Esophagus mucosa (tissue), 1 donor: Measurements from ENCODE around the gene AACS. TPM values are rescaled to one million over a fixed set of nuclear protein-coding genes. Genes with fewer than 3 reads are reported as not detected.
A peak's percentile ranks its signal among the peaks of the same experiment; 100 is the strongest.
"Not testable (repeated sequence)": the region's sequence is repeated elsewhere in the genome, so short reads cannot be mapped to it uniquely, and the experiment has no call there.

ENCODE experiments used
- ATAC-seq: fragments of 200-7000 bp; cut with Tn5 transposase; one replicate; pipeline ENCODE4 v1.9.1; 2020
- total RNA-seq: library from RNA; stranded (reverse); gene quantifications from one replicate; pipeline ENCODE4 v1.2.4, GENCODE V29; 2023
- donor health status: DM: yes; HTN: yes; CAD: no.

Gene AACS
- total RNA-seq, 1 donor from 2014 or later, result 51.8 TPM

- no peak for ATAC-seq
These were observed 8.9 kb upstream of the AACS start for GRCh38 chr12:125056306-125056705.

- ATAC-seq, result no peak
These were observed 7.5 kb upstream of the AACS start for GRCh38 chr12:125057708-125058107.

- no peak for ATAC-seq
These were observed 4.0 kb upstream of the AACS start for GRCh38 chr12:125061229-125061628.

- not testable (repeated sequence) for ATAC-seq
These were observed 1.7 kb upstream of the AACS start for GRCh38 chr12:125063522-125063921.

GRCh38 chr12:125064492-125064891, 743 bp upstream of the AACS start:
- no peak for ATAC-seq

- peak; percentile 22 for ATAC-seq
These were observed 810 bp downstream of the AACS start for GRCh38 chr12:125065919-125066570.

GRCh38 chr12:125068391-125068790, 3.2 kb downstream of the AACS start:
- ATAC-seq, result no peak

- ATAC-seq, result no peak
These were observed 4.4 kb downstream of the AACS start for GRCh38 chr12:125069616-125070015.

- no peak for ATAC-seq
These were observed 4.9 kb downstream of the AACS start for GRCh38 chr12:125070112-125070511.

- no peak for ATAC-seq
These were observed 5.6 kb downstream of the AACS start for GRCh38 chr12:125070661-125071390.

GRCh38 chr12:125071456-125071855, 6.2 kb downstream of the AACS start:
- ATAC-seq, result no peak

- ATAC-seq, result no peak
These were observed 7.3 kb downstream of the AACS start for GRCh38 chr12:125072496-125072895.

- not testable (repeated sequence) for ATAC-seq
These were observed 9.1 kb downstream of the AACS start for GRCh38 chr12:125074294-125074693.

- no peak for ATAC-seq
These were observed 10.9 kb downstream of the AACS start for GRCh38 chr12:125076103-125076502.

GRCh38 chr12:125079084-125079483, 13.8 kb downstream of the AACS start:
- no peak for ATAC-seq

- peak; percentile 97 for ATAC-seq
These were observed 14.7 kb downstream of the AACS start for GRCh38 chr12:125079648-125080645.

- ATAC-seq, result peak; percentile 75
These were observed 16.2 kb downstream of the AACS start for GRCh38 chr12:125081427-125081826.

GRCh38 chr12:125083072-125083471, 17.8 kb downstream of the AACS start:
- no peak for ATAC-seq

GRCh38 chr12:125088199-125088598, 23.0 kb downstream of the AACS start:
- not testable (repeated sequence) for ATAC-seq

- no peak for ATAC-seq
These were observed 23.8 kb downstream of the AACS start for GRCh38 chr12:125089083-125089482.

GRCh38 chr12:125089626-125090025, 24.4 kb downstream of the AACS start:
- ATAC-seq, result no peak

GRCh38 chr12:125090437-125090836, 25.2 kb downstream of the AACS start:
- ATAC-seq, result no peak

- no peak for ATAC-seq
These were observed 26.2 kb downstream of the AACS start for GRCh38 chr12:125091401-125091800.
